Kidney (tissue), 14 donors: ENCODE measurements around the gene CCNJL. TPM values are rescaled to one million over a fixed set of nuclear protein-coding genes. Genes with fewer than 3 reads are reported as not detected.

Experiments
- DNase-seq, 5 donors: peaks; one replicate each; pipeline ENCODE4 v3.0.0-alpha.2; 2013 to 2020
- FAIRE-seq: peaks from 2 replicates; lab custom pipeline; 2012; peaks lifted over from hg19 to GRCh38; lab: Jason Lieb, UNC
- H3K27ac ChIP-seq, 2 donors: one replicate each; pipeline ENCODE4 v1.7.0; 2013; ENCODE audit warnings: low read depth in 2 of 2, low read length in 2 of 2, inconsistent platforms in 1 of 2
- H3K27me3 ChIP-seq: one replicate; pipeline ENCODE4 v1.7.1; 2013; ENCODE audit warnings: low read length, inconsistent platforms; ENCODE audit not compliant: control insufficient read depth, insufficient read depth
- H3K36me3 ChIP-seq, 3 donors: one replicate each; pipeline versions ENCODE4 v1.7.0 to v1.7.1; 2013; ENCODE audit warnings: low read length in 3 of 3, control low read depth in 1 of 3, inconsistent platforms in 1 of 3; ENCODE audit not compliant: insufficient read depth in 3 of 3, control insufficient read depth in 2 of 3
- H3K4me1 ChIP-seq, 3 donors: one replicate each; pipeline versions ENCODE4 v1.7.0 to v1.7.1; 2013; ENCODE audit warnings: low read length in 3 of 3, inconsistent platforms in 1 of 3, low read depth in 1 of 3; ENCODE audit not compliant: control insufficient read depth in 2 of 3, insufficient read depth in 2 of 3
- H3K4me3 ChIP-seq, 3 donors: one replicate each; pipeline versions ENCODE4 v1.7.0 to v1.8.1; 2013; ENCODE audit warnings: low read length in 3 of 3, control low read depth in 1 of 3, inconsistent platforms in 1 of 3
- H3K9ac ChIP-seq, 3 donors: one replicate each; pipeline versions ENCODE4 v1.7.0 to v1.7.1; 2013; ENCODE audit warnings: low read length in 3 of 3, control low read depth in 1 of 3, inconsistent platforms in 1 of 3
- H3K9me3 ChIP-seq, 3 donors: one replicate each; pipeline versions ENCODE4 v1.7.0 to v1.7.1; 2013; ENCODE audit warnings: low read length in 3 of 3, control low read depth in 1 of 3, inconsistent platforms in 1 of 3; ENCODE audit not compliant: control insufficient read depth in 2 of 3, insufficient read depth in 1 of 3
- intact Hi-C: fragments of 100-400 bp; cut with DNase I; formaldehyde crosslinking; loops from one replicate; pipeline ENCODE4 v1.11.1; 2022
- polyA plus RNA-seq: library from polyadenylated mRNA; stranded (reverse); fragments of 350-450 nt; fragmentation: Illumina TruSeq; extraction: RNeasy Lipid Tissue Mini Kit (QIAGEN cat#74804); gene quantifications from one replicate; pipeline ENCODE4 v1.2.3, GENCODE V29; 2014; ENCODE audit warnings: low read depth, low replicate concordance; ENCODE audit not compliant: insufficient read depth
- total RNA-seq: library from RNA; stranded (reverse); fragmentation: NEBNext Ultra II Directional; extraction: Animal tissue kit (Norgen Biotek cat#: 25700); gene quantifications from one replicate; pipeline ENCODE4 v1.2.1, GENCODE V29; 2021
- TF ChIP-seq, protein P1 (sequence below): IDR thresholded peaks from 3 replicates; pipeline ENCODE4 v1.5.1; 2012; ENCODE audit warnings: mild to moderate bottlenecking, moderate library complexity, borderline replicate concordance; ENCODE audit not compliant: insufficient read depth; ENCODE audit errors: extremely low read depth
- donor health status: control.
- donor health status: control.
- donor health status: control.
- donor health status: control.
- donor health status: control.
- donor health status: DM: yes; HTN: yes; CAD: no.
- donor health status: Normal renal cell carcinoma (clear cell type).

CCNJL gene
- total and polyA plus RNA-seq, 2 donors from 2014 or later = 1.6 to 3.8 TPM

DNA sequence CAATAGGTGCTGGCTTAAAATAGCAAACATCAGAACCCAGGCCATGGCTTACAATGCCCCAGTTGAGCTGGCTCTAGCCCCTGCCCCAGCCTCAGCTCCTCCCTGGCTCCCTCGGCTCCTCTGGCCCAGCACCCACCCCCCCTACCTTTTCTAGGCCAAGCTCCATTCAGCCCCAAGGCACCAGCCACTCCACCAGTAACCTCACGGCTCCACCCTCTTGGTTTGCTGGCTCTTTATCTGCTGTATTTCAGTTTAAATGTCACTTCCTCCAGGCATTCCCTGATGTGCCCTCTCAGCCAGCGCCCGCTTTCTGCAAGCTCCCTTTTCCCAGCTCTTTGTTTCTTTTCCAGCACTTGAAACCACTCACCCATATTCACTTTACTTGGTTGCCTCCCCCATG lies 47.5 kb upstream of the CCNJL start:
- DNase-seq = peak in 1 of 5 donors; percentile 32
- Histone ChIP-seq H3K4me1 (peaks cover 0 to 3% (median 0%) of the 10 kb centered on the region in 3 donors), H3K27me3 (no peaks in the 10 kb centered on the region), H3K4me3 (no peak overlapping the region), H3K27ac (no peak overlapping the region), H3K9me3 (no peaks in the 10 kb centered on the region), H3K9ac (no peak overlapping the region), H3K36me3 (no peaks in the 10 kb centered on the region)
- FAIRE-seq = no peak
- intact Hi-C loops = no loop called here
- TF ChIP-seq, protein P1, sequence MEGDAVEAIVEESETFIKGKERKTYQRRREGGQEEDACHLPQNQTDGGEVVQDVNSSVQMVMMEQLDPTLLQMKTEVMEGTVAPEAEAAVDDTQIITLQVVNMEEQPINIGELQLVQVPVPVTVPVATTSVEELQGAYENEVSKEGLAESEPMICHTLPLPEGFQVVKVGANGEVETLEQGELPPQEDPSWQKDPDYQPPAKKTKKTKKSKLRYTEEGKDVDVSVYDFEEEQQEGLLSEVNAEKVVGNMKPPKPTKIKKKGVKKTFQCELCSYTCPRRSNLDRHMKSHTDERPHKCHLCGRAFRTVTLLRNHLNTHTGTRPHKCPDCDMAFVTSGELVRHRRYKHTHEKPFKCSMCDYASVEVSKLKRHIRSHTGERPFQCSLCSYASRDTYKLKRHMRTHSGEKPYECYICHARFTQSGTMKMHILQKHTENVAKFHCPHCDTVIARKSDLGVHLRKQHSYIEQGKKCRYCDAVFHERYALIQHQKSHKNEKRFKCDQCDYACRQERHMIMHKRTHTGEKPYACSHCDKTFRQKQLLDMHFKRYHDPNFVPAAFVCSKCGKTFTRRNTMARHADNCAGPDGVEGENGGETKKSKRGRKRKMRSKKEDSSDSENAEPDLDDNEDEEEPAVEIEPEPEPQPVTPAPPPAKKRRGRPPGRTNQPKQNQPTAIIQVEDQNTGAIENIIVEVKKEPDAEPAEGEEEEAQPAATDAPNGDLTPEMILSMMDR = no peak

DNA sequence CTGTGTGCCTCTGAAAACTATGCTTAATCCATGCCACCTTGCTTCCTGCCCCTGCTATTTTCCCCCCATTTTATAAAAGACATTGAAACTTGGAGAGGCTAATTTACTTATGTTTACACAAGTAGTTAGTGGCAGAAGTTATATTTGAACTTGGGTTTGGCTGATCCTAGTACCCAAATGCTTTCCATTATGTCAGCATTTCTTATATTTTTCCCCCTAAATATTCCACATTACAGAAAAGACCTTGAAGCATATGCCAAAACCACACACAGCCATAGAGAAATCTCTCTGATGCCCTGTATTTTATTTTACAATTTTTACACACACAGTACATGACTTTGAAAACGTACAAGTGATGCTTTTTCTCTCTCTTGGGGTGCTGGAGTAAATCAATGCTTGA lies 46.9 kb upstream of the CCNJL start:
- TF ChIP-seq, protein P1 = no peak
- FAIRE-seq (no peak), DNase-seq (no peak)
- no peak overlapping the region for H3K27ac ChIP-seq
- intact Hi-C loops = no loop called here
- H3K4me3 ChIP-seq = no peak overlapping the region
- peaks cover 0 to 3% (median 0%) of the 10 kb centered on the region in 3 donors for H3K4me1 ChIP-seq
- no peak overlapping the region for H3K9ac ChIP-seq
- H3K27me3 ChIP-seq = no peaks in the 10 kb centered on the region
- H3K9me3 ChIP-seq = no peaks in the 10 kb centered on the region
- H3K36me3 ChIP-seq = no peaks in the 10 kb centered on the region

DNA sequence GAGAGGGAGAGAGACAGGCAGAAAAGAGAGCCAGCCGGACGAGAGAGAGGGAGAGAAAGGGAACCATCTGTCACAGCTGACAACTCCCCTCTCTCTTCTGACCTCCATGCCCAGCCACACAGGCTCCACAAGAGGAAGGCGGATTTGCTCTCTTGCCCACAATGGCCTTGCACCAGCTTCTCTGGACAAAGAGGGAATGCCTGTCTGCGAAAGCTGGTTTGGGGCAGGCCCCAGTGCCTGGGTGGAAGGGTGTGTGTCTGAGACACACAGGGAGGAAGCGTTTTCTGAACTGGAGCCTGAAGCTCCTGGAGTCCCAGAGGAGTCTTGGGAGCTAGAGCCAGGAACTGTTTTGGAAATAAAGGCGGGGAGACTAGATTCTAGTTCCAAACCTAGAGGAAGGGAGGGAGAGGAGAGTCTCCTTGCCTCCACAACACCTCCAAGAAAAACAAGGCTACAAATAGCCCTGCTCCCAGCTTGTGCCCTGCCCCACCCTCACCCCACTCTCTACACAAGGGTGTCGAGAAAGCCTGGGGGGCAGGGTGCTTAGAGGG lies 45.6 kb upstream of the CCNJL start:
- H3K4me1 ChIP-seq = peaks cover 0 to 3% (median 0%) of the 10 kb centered on the region in 3 donors
- no peaks in the 10 kb centered on the region for H3K36me3 ChIP-seq
- H3K4me3 ChIP-seq = no peak overlapping the region
- intact Hi-C loops = no loop called here
- FAIRE-seq (no peak), DNase-seq (peak in 2 of 5 donors; percentile 15 to 20)
- no peaks in the 10 kb centered on the region for H3K27me3 ChIP-seq
- no peak overlapping the region for H3K27ac ChIP-seq
- H3K9ac ChIP-seq = no peak overlapping the region
- no peaks in the 10 kb centered on the region for H3K9me3 ChIP-seq
- TF ChIP-seq, protein P1 = no peak

DNA sequence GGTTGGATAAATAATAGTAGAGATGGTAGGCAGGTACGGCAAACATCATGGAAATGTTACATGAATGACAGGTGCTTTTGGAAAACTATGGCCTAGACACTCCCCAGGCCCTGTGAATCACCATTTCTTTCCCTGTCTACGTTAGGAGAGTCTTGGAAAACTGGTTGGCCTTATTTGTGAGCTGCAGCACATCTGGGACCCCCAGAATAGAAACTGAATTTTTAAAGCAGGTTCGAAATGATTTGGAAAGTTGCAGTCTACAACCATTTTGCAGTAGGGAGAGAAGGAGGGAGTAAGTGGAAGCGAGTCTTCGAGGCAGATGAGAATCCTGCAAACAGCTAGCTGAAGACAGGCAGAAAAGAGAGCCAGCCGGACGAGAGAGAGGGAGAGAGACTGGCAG lies 45.0 kb upstream of the CCNJL start:
- Histone ChIP-seq H3K27ac (no peak overlapping the region), H3K27me3 (no peaks in the 10 kb centered on the region), H3K4me1 (peaks cover 0 to 3% (median 0%) of the 10 kb centered on the region in 3 donors), H3K36me3 (no peaks in the 10 kb centered on the region), H3K4me3 (no peak overlapping the region), H3K9me3 (no peaks in the 10 kb centered on the region), H3K9ac (no peak overlapping the region)
- TF ChIP-seq, protein P1 = no peak
- FAIRE-seq = no peak
- intact Hi-C loops = no loop called here
- no peak for DNase-seq
